A172 (cell line): ENCODE results near the gene TOR4A. TPM values are rescaled to one million over a fixed set of nuclear protein-coding genes. Genes with fewer than 3 reads are reported as not detected.

Source experiments
- DNase-seq: peaks from one replicate; pipeline ENCODE4 v3.0.0-alpha.2; 2015; ENCODE audit warnings: low spot score
- total RNA-seq: library from RNA; depleted of rRNA; stranded (reverse); fragments of >200 nt; shearing (Covaris generic); gene quantifications from 2 replicates; pipeline ENCODE4 v1.2.3, GENCODE V29; 2014

The TOR4A gene
- total RNA-seq, 1 experiment from 2014 or later: 94.5 TPM

DNA sequence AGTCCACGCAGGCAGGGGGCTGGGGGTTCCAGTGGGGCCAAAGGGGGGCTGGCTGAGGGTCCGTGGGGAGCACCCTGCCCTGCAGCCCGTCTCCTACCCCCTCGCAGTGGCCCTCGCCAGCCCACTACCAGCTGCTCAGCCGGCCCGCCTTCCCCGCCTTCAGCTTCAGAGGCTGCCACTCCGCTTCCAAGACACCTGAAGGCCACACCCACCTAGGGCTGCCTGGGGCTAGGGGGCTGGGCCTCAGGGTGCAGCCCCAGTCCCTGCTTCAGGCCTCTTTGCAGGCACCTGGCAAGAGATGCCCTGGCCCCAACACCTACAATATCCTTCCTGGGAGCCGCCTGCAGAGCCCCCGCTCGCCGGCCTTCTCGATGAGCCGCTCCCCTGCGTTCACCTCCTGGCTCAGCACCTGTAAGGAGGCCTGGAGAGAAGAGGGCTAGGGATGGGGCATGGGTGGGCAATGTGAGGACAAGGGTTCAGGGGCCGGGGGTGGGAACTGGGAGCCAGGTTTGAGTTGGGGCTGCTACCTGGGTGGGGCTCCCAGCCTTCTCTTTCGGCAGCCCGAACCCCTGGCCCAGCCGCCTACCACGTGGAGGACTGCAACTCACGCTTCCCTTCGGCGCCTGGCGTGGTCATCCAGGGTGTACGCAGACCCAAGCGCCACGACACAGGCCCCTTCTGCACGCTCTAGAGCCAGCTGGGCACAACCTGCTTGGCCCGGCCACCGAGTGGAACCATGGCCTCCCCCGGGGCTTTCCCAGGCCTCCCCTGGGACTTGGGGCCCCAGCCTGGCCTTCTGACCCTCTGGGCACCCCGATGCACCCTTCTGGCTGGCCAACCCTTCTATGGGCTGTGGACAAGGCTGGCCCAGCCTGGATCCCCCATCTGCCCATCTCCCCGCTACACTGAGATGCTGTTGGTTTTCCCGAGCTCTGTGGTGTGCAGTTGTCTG, 24.7 kb upstream of the TOR4A start:
- DNase-seq: no peak

DNA sequence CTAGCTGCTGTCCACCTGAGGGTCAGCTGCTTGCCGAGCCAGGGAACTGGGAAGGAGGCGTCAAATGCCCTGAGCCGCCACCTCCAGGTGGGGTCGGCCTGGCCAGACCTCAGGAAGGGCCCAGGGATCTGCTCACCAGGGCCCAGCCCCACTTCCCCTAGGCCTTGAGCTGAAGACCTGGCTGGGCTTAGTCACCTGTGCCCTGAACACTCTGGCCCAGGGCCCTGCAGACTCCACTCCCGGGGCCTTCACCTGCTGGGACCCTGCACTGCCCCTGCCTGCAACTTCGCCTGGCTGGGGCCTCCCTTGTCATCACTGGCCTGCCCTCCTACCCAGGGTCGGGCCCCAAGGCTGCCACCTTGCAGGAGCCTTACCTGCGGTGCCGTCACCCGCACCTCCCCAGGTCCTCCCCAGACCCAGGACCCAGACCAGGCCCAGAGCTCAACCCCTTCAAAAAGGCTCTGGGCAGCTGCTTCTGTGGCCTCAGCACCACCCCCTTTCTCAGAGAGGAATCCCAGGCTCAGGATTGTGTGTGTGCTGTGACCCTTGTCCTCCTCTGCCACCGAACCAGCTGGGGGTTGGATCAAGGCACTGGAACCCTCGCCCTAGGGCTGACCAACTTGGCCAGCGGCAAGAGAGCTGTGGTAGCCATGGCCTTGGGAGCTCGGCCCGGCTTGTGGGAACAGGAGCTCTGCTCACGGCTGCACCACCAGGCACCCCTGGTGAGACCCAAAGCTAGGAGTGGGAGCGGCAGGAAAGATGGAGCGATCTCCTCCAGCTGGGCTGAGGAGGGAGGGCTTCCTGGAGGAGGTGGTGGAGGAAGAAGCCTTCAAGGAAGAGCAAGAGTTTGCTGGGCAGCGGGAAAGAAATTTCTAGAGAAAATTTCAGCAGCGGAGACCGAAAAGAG, 23.6 kb upstream of the TOR4A start:
- DNase-seq: peak; percentile 35

DNA sequence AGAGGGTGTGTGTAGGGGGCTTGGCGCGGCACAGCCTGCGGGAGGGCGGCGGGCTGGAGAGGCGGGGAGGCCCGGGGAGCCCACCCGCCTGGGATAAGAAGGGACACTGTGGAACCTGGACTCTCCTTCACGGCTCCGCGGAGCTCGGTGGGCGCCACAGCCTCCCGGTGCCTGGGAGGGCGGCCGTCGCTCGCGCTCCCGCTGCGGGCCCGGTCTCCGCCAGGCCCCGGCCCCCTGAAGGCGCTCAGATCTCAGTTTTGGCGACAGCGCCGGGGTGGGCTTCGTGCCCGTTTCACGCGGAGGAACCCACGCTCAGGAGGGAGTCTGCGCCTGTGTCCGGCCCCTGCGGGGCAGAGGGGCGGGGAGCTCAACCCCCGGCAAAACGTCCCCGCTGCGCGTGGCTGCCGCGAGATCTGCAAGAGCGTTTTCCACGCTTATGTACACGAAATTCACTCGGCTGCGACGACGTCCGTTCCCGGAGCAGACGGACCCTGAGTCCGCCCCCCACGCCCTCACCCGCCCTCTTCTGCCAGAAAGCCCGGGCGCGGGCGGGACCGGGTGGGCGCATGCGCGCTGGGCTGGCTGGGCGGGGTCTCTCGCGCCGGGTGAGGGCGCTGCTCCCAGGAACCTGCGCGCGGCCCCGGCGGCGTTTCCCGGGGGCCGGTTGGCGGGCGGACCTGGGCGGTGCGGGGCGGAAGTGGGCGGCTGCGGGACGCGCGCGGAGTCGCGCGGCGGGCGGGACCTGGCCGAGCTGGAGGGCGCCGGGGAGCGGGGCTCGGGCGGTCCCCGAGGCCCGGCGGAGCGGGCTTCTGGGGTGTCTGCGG, 22.7 kb upstream of the TOR4A start, which contains the start of gene NELFB:
TSS of gene NELFB (plus strand) at position 704 of the 824 bp plus-strand sequence.
- peak; percentile 84 for DNase-seq

DNA sequence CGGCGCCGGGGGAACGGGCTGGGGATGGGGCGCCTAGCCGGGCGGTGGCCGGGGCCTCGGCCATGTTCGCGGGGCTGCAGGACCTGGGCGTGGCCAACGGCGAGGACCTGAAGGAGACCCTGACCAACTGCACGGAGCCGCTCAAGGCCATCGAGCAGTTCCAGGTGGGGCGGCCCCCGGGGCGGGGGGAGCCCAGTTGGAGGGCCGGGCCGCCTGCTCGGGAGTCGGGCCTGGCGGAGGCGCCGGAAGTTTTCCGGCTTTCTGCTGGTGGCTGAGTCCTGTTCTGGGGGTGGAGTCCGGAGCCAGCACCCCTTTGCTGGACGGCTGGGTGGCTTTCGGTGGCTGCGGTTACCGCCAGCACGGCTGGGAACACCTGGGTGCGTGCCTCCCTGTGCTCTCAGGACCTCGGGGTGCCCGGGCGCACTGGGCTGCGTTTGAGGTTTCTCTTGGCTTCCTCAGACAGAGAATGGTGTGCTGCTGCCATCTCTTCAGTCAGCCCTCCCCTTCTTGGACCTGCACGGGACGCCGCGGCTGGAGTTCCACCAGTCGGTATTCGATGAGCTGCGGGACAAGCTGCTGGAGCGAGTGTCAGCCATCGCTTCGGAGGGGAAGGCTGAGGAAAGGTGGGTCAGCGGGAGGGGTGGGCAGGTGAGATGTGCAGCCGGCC, 21.9 kb upstream of the TOR4A start:
- peak; percentile 41 for DNase-seq

DNA sequence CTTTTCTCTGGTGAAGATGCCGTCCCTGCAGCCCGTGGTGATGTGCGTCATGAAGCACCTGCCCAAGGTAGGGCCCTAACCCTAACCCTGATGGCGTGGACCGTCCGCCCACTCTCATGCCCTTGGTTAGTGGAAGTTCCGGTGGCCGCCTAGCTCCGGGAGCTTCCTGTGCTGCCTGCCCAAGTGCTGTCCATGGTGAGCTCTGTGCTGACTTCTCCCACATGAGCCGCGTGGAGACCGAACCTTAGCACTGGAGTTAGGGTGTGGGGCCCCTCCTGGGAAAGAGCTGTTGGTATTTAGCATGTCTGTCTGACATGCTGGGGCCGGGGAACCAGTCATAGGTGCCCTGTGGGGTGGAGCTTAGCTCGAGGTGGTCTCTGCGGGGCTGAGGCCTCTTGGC, 21.2 kb upstream of the TOR4A start:
- DNase-seq: no peak

DNA sequence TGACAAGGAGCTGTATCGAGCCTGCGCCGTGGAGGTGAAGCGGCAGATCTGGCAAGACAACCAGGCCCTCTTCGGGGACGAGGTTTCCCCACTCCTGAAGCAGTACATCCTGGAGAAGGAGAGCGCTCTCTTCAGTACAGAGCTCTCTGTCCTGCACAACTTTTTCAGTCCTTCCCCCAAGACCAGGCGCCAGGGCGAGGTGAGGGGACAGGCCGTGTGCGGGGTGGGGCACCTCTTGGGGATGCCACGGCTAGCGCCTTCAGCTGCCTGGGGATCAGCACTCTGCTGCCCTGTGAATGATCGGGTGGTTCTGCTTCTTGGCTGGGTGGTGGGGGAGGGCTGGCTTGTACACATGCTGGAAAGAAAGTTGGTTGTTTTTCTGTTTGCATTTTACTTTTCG, 20.7 kb upstream of the TOR4A start:
- DNase-seq: no peak

DNA sequence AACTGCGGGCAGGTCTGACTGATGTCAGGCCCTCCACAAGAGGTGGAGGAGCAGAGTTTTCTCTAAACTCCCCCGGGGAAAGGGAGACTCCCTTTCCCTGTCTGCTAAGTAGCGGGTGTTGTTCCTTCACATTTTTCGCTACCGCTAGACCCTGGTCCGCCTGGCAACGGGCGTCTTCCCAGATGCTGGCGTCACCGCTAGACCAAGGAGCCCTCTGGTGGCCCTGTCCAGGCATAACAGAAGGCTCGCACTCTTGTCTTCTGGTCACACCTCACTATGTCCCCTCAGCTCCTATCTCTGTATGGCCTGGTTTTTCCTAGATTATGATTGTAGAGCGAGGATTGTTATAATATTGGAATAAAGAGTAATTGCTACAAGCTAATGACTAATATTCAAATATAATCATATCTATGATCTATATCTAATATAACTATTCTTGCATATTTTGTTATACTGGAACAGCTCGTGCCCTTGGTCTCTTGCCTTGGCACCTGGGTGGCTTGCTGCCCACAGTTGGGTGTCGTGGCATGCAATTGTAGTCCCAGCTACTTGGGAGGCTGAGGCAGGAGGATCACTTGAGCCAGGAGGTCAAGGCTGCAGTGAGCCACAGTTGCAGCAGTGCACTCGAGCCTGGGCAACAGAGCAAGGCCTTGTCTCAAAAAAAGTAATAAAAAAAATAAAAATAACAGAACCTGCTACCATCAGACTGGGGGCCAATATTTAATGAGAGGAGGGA, 15.2 kb upstream of the TOR4A start:
- peak; percentile 60 for DNase-seq

DNA sequence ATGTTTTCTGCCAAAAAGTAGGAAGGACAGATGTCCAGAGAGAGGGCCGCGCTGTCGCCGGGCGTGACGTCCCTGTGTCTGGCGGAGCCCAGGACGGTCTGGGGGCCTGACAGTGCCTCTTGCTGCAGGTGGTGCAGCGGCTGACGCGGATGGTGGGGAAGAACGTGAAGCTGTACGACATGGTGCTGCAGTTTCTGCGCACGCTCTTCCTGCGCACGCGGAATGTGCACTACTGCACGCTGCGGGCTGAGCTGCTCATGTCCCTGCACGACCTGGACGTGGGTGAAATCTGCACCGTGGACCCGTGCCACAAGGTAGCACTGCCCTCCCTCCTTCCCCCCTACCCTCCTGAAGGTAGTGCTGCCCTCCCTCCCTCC, 14.6 kb upstream of the TOR4A start:
- DNase-seq: no peak

DNA sequence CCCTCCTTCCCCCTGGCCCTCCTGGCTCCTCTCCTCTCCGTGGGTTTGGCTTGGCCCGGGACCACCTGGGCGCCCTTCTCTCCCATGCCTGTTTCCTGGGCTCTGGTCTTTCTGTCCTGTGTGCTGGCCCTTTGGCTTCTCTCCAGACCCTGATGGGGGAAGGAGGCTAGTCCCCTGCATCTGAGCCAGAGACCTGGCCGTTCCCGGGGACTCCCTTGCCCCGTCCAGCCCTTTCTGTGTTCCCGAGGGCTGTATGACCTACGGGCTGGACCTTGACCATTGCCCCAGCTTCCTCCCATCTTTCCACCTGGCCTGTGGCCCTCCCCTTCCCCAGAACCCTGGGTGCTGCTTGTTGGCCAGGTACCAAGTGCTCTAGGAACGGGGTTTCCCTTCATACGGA, 14.0 kb upstream of the TOR4A start:
- DNase-seq: no peak

DNA sequence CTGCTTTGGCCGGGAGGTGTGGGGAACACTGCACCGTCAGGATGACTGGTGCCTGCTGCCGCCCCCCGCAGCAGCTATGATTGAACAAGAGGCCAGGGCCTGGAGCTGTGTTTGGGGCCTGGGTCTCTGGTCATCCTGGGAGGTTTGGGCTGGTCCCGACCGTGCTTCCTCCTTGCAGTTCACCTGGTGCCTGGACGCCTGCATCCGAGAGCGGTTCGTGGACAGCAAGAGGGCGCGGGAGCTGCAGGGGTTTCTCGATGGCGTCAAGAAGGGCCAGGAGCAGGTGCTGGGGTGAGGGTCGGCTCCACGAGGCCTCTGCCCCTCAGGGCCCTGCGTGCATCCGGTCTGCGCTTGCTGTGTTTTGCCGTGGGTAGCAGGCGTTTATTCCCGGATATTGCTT, 13.5 kb upstream of the TOR4A start:
- DNase-seq: no peak

DNA sequence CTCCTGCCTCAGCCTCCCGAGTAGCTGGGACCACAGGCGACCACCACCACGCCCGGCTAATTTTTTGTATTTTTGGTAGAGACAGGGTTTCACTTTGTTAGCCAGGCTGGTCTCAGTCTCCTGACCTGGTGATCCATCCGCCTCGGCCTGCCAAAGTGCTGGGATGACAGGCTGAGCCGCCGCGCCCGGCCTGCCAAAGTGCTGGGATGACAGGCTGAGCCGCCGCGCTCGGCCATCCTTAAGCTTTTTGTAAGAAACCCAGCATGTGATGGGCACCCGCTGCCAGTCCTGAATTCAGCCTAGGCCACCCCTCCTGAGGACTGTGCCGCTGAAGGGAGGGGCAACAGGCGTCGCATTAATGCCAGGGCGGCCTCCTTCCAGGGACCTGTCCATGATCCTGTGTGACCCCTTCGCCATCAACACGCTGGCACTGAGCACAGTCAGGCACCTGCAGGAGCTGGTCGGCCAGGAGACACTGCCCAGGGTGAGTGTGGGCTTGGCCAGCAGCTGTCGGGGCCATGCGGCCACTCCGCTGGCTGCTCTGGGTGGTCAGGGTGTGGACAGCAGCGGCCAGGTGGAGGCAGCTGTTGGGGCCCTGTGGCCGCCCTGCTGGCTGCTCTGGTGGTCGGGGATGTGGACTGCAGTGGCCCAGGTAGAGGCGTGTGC, 11.9 kb upstream of the TOR4A start:
- no peak for DNase-seq

DNA sequence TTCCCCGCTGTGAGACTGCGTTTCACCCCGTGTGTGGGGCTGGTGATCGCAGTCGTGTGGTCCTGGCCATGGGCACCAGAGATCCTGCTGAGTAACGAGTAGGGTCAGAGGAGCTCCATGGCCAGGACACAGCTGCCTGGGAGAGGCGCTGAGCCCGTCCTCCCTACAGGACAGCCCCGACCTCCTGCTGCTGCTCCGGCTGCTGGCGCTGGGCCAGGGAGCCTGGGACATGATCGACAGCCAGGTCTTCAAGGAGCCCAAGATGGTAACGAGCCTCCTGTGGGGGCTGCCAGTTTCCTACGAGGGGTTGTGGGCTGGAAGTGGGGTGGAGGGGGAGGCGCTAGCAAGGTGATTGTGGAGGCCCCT, 11.4 kb upstream of the TOR4A start:
- no peak for DNase-seq

DNA sequence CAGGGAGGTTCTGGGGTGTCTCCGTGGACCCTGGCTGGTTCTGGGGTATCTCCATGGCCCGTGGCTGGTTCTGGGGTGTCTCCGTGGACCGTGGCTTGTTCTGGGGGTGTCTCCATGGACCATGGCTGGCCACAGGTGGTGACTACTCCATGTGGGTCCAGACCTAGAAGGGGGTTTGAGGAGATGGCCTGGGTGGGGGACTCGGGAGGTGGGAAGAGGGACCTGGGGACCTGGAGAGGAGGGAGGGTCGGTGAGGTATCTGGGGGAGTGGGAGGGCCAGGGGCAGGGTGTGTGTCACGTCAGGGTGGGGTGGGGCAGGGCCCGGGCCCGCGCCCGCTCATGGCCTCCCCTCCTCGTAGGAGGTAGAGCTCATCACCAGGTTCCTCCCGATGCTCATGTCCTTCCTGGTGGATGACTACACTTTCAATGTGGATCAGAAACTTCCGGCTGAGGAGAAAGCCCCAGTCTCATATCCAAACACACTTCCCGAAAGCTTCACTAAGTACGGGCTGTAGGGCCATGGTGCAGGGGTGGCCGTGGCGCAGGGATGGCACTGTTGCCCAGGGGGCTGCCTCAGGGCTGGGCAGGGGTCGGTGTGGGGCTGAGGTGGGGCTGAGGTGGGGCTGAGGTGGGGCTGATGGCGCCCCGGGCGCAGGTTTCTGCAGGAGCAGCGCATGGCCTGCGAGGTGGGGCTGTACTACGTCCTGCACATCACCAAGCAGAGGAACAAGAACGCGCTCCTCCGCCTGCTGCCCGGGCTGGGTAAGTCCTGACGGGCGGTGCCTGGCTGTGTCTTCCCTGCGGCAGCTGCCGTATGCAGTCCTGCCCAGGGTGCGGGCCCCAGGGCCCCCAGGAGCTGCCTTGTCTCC, 10.7 kb upstream of the TOR4A start:
- no peak for DNase-seq

DNA sequence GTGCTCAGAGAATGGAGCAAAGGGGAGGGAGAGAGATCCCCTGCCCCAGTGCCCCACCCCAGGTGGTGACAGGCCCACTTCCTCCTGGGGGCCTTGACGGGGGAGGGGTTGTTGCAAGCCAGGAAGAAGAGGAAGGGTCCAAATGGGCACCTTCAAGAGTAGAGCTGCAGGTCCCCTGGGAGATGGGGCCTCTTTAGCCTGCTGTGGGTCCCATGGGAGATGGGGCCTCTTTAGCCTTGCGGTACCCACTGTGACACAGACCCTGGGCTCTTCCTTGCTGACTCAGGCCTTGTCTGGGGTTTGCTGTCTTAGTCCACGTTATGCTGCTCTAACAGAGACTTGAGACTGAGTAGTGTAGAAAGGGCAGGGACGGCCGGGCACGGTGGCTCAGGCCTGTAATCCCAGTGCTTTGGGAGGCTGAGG, 9.6 kb upstream of the TOR4A start:
- no peak for DNase-seq

DNA sequence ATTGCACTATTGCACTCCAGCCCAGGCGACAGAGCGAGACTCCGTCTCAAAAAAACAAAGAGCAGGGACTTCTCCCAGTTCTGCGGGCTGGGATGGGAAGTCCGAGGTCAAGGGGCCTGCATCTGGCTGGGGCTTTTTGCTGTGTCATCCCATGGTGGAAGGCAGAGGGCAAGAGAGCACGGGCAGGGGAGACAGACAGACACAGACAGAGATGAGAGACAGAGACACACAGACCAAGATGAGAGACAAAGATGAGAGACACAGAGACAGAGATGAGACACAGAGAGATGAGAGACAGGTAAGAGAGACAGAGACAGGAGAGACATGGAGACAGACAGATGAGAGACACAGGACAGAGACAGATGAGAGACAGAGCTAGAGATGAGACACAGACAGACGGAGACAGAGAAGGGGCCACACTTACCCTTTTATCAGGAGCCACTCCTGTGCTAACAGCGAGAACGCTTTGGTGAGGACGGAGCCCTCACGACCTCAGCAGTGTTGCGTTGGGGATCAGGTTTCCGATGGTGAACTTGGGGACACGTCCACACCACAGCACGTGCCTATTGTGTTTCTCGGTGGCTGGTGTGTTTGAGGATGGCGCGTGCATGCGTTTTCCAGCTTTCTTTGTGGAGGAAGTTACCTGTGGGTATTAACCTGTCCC, 8.9 kb upstream of the TOR4A start:
- DNase-seq: no peak

DNA sequence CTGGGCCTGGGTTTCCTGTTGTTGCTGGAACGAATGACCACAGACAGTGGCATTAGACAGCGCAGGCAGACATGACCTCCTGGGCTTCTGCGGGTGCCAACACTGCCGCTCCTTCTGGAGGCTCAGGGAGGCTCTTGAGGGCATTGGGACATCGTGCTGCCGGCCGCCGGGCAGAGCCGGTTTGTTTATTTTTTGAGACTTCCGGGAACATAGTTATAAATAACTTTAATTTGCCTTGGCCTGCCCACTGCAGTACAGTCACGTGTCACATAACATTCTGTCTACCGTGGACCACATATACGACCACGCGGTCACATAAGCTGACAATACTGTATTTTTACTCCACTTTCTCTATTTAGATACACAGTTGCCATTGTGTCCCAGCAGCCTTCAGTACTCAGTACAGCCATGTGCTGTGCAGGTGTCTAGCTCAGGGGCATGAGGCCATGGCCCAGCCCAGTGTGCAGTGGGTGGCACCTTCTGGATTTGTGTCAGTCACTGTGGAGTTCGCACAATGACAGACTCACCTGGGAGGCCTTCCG, 8.2 kb upstream of the TOR4A start:
- peak; percentile 83 for DNase-seq

DNA sequence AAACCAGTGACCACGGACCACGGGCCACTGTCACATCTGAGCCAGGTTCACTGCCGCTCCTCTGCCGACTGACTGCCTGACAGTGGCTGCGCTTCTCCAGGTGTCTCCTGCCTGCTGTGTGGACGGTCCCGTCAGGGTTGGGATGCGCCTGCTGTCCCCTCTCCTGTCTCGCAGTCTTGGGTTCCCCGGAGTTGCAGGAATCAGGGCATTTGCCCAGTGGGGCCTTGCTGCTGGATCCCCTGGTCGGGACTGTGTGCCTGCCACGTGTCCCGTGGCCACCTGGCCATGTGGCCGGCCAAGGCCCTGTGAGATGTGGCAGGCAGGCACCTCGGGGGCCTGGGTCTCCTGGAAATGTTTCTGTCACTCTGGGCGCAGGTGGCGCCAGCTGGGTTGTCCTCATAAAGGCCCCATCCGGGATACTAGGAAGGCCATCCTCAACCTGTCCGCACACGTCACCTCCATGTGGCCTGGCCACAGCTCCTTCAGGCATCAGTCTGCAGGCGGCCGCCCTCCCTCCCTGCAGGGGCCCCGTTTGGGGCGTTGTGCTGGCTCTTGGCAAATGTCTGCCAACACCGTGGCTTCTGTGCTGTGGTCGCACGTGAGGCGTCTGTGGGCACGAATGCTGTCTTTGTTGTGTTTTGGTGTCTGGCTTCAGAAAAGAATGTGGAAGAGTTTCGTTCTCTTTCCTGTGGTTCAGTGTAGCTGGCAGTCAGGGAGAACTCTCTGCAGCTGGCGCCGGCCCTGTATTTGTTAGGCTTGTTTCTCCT, 6.4 kb upstream of the TOR4A start:
- no peak for DNase-seq
